NOMO-1 (cell line): ENCODE data around the gene KCNQ2.

ENCODE experiments used
- DNase-seq, 2 experiments: peaks; one replicate each; lab custom pipeline; 2025; ENCODE audit not compliant: unreplicated experiment in 2 of 2; lab: John Stamatoyannopoulos, UW

The KCNQ2 gene

DNA sequence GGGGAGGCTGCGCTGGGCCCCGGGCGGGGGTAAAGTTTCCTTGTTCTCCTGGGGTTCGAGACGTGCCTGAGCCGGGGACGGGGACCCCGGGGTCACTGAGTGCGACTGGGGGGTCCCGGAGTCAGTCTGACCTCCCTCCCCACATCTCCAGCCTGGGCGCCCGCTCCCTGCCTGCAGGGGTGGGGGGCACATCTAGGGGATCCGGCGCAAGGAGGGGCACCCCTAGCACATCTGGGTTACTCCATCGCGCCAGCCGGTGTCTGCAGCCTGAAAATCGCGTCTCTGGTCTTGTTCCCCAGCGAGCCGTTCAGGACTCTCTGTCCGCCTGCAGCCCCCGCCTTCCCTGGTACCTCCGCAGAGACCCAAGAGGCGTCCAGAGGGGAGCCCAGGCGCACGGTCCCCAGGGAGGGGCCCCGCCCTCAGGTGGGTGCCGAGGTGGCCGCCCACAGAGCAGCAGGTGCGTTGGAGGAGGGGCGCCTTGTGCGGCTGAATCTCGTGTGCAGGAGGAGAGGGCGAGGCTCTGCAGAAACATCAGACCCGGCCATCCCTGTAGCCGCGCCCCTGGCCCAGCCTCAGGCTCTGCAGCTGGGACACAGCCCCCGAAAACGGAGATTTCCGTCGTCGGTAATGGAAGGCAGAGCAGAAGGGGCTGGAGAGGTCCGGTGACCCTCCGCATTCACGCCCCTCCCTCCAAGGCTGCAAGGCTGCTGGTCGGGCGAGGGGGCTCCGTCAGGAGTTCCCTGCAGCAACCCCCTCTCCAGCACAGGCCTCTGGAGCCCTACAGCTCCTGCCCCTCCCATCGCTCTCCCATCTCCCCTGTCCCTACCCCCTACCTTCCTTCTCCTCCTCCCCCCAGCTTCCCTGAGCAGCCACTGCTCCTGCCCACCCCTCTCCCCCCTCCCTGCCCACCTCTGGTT is 110.7 kb downstream of the KCNQ2 start:
- DNase-seq: no peak

- no peak for DNase-seq
Measured at GRCh38 chr20:63360850-63361518, 111.5 kb downstream of the KCNQ2 start, which contains the start of gene CHRNA4. Gene CHRNA4 (minus strand): TSS chr20:63361349. CDS start chr20:63361165, 184 bp downstream.

- DNase-seq: no peak
Measured at GRCh38 chr20:63359937-63360849, 112.3 kb downstream of the KCNQ2 start.

GRCh38 chr20:63359164-63359934 is 113.1 kb downstream of the KCNQ2 start:
- no peak for DNase-seq

DNA sequence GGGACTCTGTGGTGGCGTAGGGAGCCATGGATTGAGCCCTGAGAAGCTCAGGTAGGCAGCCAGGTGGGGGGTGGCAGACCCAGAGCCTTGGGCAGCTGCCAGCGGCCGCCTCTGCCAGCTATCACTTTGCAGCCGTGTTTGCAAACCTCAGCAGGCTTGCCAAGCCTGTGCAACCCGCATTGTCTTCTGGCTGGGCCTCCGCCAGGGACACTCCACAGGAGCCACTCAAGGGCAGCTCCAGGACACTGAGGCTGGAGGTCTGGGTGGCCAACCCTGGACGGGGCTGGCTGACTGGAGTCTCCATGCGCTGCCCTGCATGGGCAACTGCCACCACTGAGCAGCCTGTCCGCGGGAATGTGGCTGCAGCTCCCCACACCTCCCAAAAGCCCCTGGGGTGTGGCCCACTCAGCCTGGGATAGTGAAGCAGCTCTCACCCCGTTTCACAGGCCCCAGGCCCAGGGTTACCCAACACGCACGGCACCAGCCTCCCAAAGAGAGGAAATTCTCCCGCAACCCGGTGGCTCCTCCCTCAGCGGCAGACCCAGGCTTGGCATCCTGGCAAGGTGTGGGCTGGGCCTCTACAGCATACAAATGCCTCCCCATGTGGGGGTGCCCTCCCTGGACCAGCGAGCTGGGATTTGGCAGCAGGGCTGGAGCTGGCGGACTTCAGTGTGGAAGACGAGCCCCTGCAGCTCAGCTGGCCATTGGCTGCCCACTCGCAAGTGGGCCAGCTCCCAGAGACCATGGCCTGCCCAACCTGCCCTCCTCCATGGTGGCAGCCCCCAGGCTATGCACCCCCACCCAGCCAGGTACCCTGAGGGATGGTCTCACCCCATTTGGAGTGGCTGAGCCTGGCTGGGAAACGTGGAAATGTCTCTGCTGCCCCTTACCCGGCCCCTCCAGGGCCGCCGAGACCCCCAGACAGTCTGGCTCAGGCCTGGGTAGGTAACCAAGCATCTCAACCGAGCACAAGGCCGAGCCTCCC is 114.2 kb downstream of the KCNQ2 start:
- no peak for DNase-seq

DNA sequence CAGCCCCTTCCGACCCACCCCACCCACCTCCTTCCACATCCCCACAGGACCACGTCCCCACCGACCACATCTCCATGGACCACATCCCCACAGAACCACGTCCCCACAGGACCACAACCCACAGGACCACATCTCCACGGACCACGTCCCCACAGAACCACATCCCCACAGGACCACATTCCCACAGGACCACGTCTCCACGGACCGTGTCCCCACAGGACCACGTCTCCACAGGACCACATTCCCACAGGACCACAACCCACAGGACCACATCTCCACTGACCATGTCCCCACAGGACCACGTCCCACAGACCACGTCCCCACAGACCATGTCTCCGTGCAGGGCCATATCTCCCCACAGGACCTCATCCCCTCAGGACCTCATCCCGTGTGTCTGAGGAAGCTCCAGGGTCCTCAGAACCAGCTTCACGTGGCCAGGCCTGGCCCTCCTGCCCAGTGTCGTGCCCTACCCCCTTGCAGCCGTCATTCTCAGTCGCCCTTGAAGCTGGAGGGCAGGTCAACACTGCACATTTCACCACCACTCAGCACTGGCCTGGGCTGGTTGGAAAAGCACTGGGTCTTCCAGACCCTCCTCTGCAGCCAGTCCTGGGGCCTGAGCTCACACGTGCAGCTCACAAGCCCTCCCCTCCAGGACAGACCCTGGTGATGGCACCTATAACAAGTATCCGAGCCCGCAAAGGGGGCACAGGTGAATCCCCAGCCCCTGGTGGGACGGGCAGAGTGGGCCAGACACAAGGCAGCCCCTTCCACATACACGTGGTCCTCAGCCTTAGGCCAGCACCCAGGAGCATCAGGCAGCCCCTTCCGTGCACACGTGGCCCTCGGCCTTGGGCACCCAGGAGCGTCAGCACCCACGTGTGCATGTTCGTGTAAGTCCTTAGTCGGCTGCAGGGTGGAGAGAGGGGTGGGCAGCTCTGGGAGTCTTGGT is 115.2 kb downstream of the KCNQ2 start:
- DNase-seq: no peak

DNA sequence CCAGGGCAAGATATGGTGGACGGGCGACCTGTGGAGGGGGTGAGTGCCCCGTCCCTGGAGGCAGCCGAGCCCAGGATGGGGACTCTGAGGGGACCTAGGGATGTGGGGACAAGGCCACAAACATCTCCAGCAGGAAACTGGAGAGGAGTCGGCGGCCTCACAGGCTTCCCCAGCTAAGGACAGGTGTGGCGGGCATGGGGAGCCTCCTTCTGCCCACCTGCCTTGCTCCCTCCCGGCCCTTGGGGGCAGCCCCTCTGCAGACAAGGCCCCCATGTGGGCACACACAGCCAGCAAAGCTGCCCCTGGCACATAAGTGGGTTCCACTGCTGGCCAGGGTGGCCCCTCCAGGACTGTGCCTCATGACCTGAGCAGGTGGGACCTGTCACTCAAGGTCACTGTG is 115.9 kb downstream of the KCNQ2 start:
- DNase-seq: no peak

- no peak for DNase-seq
Measured at GRCh38 chr20:63355781-63356295, 116.6 kb downstream of the KCNQ2 start.

DNA sequence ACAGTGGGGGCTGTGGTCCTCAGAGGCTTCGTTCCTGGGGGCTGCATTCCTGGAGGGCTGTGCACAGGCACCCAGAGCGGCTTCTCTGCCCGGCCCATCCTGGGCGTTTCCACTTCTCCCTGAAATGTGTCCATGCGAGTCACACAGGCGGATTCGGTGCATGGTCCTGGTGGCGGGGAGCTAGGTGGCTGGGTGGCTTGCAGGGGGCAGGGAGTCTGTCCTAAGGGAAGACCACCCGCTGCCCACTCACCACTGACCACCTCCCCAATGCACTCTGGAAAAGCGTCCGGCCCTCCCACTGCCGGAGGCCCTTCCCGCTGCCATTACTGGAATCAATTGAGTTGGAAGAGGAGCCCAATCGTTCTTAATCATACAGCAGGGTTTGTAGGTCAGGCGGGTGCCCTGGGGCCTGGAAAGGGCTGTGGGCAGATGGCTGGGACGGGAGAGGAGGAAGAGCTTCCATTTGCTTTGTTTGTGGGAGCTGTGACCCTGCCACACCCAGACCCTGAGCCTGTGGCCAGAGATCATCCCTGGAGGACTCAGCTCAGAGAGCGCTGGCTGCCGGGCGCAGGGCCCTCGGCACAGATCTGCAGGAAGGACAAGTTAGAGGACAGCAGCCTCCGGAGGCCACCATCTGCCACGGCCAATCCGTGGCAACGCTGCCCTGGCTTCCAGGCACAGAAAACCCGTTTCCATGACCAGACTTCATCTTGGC is 117.7 kb downstream of the KCNQ2 start:
- DNase-seq: no peak

- DNase-seq: no peak
Measured at GRCh38 chr20:63352811-63353221, 119.6 kb downstream of the KCNQ2 start.

GRCh38 chr20:63351811-63352591 is 120.5 kb downstream of the KCNQ2 start:
- DNase-seq: no peak

- no peak for DNase-seq
Measured at GRCh38 chr20:63351326-63351700, 121.1 kb downstream of the KCNQ2 start.

GRCh38 chr20:63350597-63351325 is 121.7 kb downstream of the KCNQ2 start:
- no peak for DNase-seq
